GM20000 (cell line): ENCODE measurements around the gene NXPH3.

Source experiments
- DNase-seq: peaks from one replicate; pipeline ENCODE4 v3.0.0; 2012; ENCODE audit warnings: low spot score
- CTCF ChIP-seq: IDR thresholded peaks from 2 replicates; pipeline ENCODE4 v1.5.1; 2012; ENCODE audit warnings: mild to moderate bottlenecking, control low read depth; ENCODE audit errors: extremely low read depth, missing control alignments

Gene NXPH3

GRCh38 chr17:49612726-49613125 lies 37.1 kb downstream of the NXPH3 start:
- no peak for TF ChIP-seq CTCF
- no peak for DNase-seq

- no peak for TF ChIP-seq CTCF
- DNase-seq = no peak
Measured at GRCh38 chr17:49613182-49613800, 37.6 kb downstream of the NXPH3 start.

GRCh38 chr17:49616086-49616485 lies 40.4 kb downstream of the NXPH3 start:
- TF ChIP-seq CTCF = no peak

GRCh38 chr17:49616601-49617131 lies 41.0 kb downstream of the NXPH3 start:
- no peak for TF ChIP-seq CTCF
- DNase-seq = no peak

More at GRCh38 chr17:49616086-49616485, 40.4 kb downstream of the NXPH3 start:
- no peak for DNase-seq

GRCh38 chr17:49618028-49618611 lies 42.4 kb downstream of the NXPH3 start:
- DNase-seq = no peak
- no peak for TF ChIP-seq CTCF

- no peak for DNase-seq
- no peak for TF ChIP-seq CTCF
Measured at GRCh38 chr17:49621420-49621819, 45.7 kb downstream of the NXPH3 start.

GRCh38 chr17:49621946-49622529 lies 46.4 kb downstream of the NXPH3 start:
- TF ChIP-seq CTCF = no peak
- no peak for DNase-seq
